Skeletal muscle tissue (tissue), 4 donors: ENCODE results near the gene FABP3. TPM values are rescaled to one million over a fixed set of nuclear protein-coding genes. Genes with fewer than 3 reads are reported as not detected.
"Not testable (repeated sequence)": the region's sequence is repeated elsewhere in the genome, so short reads cannot be mapped to it uniquely, and the experiment has no call there.

Source experiments
- H3K27ac ChIP-seq: one replicate; pipeline ENCODE4 v1.7.0; 2013; ENCODE audit warnings: mild to moderate bottlenecking, low read depth, low read length, inconsistent platforms
- H3K27me3 ChIP-seq, 3 donors: one replicate each; pipeline ENCODE4 v1.7.0; 2013; ENCODE audit warnings: low read length in 3 of 3; ENCODE audit not compliant: control insufficient read depth in 3 of 3, insufficient read depth in 3 of 3
- H3K36me3 ChIP-seq, 3 donors: one replicate each; pipeline ENCODE4 v1.7.0; 2013; ENCODE audit warnings: low read length in 3 of 3; ENCODE audit not compliant: control insufficient read depth in 3 of 3, insufficient read depth in 3 of 3
- H3K4me1 ChIP-seq, 3 donors: one replicate each; pipeline ENCODE4 v1.7.0; 2013; ENCODE audit warnings: low read length in 3 of 3, mild to moderate bottlenecking in 3 of 3; ENCODE audit not compliant: control insufficient read depth in 3 of 3, insufficient read depth in 3 of 3
- H3K4me3 ChIP-seq, 3 donors: one replicate each; pipeline ENCODE4 v1.7.0; 2013; ENCODE audit warnings: low read length in 3 of 3
- H3K9ac ChIP-seq, 3 donors: one replicate each; pipeline ENCODE4 v1.7.0; 2013; ENCODE audit warnings: low read length in 3 of 3, mild to moderate bottlenecking in 3 of 3, moderate library complexity in 2 of 3, low read depth in 1 of 3
- H3K9me3 ChIP-seq, 3 donors: one replicate each; pipeline ENCODE4 v1.7.0; 2013; ENCODE audit warnings: low read length in 3 of 3; ENCODE audit not compliant: control insufficient read depth in 3 of 3
- total RNA-seq: library from RNA; depleted of rRNA; stranded (reverse); fragments of >200 nt; gene quantifications from one replicate; pipeline ENCODE4 v1.2.3, GENCODE V29; 2014
- donor health status: Osteomylitis.

FABP3 gene
- total RNA-seq, 1 donor from 2014 or later = 201 TPM

- not testable (repeated sequence) for H3K36me3 ChIP-seq, H3K9me3 ChIP-seq, H3K27me3 ChIP-seq, H3K27ac ChIP-seq, H3K4me3 ChIP-seq, H3K9ac ChIP-seq
- peaks cover 25 to 39% (median 37%) of the 10 kb centered on the region in 3 donors for H3K4me1 ChIP-seq
Observed at GRCh38 chr1:31386576-31387243, 13.8 kb upstream of the FABP3 start.

GRCh38 chr1:31383967-31384366 lies 11.1 kb upstream of the FABP3 start:
- Histone ChIP-seq H3K9me3 (no peaks in the 10 kb centered on the region), H3K27ac (peak overlapping the region; percentile 82)

GRCh38 chr1:31382379-31382989 lies 9.6 kb upstream of the FABP3 start:
- Histone ChIP-seq H3K36me3 (no peaks in the 10 kb centered on the region), H3K9me3 (no peaks in the 10 kb centered on the region), H3K27me3 (no peaks in the 10 kb centered on the region), H3K4me3 (peak overlapping the region in 1 of 3 donors; percentile 45), H3K27ac (peak overlapping the region; percentile 82), H3K9ac (peak overlapping the region; percentile 0 to 73 (median 58)), H3K4me1 (peaks cover 34 to 63% (median 63%) of the 10 kb centered on the region in 3 donors)

More at GRCh38 chr1:31383967-31384366, 11.1 kb upstream of the FABP3 start:
- no peaks in the 10 kb centered on the region for H3K36me3 ChIP-seq
- H3K9ac ChIP-seq = peak overlapping the region in 2 of 3 donors; percentile 40 to 45
- peaks cover 34 to 63% (median 63%) of the 10 kb centered on the region in 3 donors for H3K4me1 ChIP-seq
- no peak overlapping the region for H3K4me3 ChIP-seq
- H3K27me3 ChIP-seq = no peaks in the 10 kb centered on the region

- Histone ChIP-seq H3K4me3 (peak overlapping the region in 1 of 3 donors; percentile 41), H3K27me3 (no peaks in the 10 kb centered on the region), H3K9ac (peak overlapping the region; percentile 45 to 73 (median 58)), H3K9me3 (no peaks in the 10 kb centered on the region), H3K4me1 (peaks cover 34 to 63% (median 63%) of the 10 kb centered on the region in 3 donors), H3K36me3 (no peaks in the 10 kb centered on the region), H3K27ac (peak overlapping the region; percentile 82)
Observed at GRCh38 chr1:31381394-31382294, 8.8 kb upstream of the FABP3 start.

GRCh38 chr1:31380181-31380580 lies 7.3 kb upstream of the FABP3 start:
- Histone ChIP-seq H3K27ac (peak overlapping the region; percentile 82), H3K9me3 (no peaks in the 10 kb centered on the region), H3K4me3 (no peak overlapping the region), H3K9ac (peak overlapping the region in 1 of 3 donors; percentile 33), H3K27me3 (no peaks in the 10 kb centered on the region), H3K4me1 (peaks cover 34 to 59% (median 56%) of the 10 kb centered on the region in 3 donors), H3K36me3 (no peaks in the 10 kb centered on the region)

GRCh38 chr1:31378001-31378400 lies 5.1 kb upstream of the FABP3 start:
- Histone ChIP-seq H3K36me3 (no peaks in the 10 kb centered on the region), H3K27me3 (no peaks in the 10 kb centered on the region), H3K27ac (no peak overlapping the region), H3K4me1 (peaks cover 40 to 57% (median 55%) of the 10 kb centered on the region in 3 donors), H3K4me3 (no peak overlapping the region), H3K9me3 (no peaks in the 10 kb centered on the region), H3K9ac (no peak overlapping the region)

GRCh38 chr1:31377364-31377863 lies 4.5 kb upstream of the FABP3 start:
- Histone ChIP-seq H3K9me3 (no peaks in the 10 kb centered on the region), H3K4me3 (no peak overlapping the region), H3K27me3 (no peaks in the 10 kb centered on the region), H3K36me3 (peaks cover 0 to 3% (median 0%) of the 10 kb centered on the region in 3 donors), H3K27ac (no peak overlapping the region), H3K4me1 (peaks cover 40 to 57% (median 56%) of the 10 kb centered on the region in 3 donors), H3K9ac (no peak overlapping the region)

GRCh38 chr1:31376375-31377134 lies 3.7 kb upstream of the FABP3 start:
- H3K9me3 ChIP-seq = no peaks in the 10 kb centered on the region
- H3K27me3 ChIP-seq = no peaks in the 10 kb centered on the region
- peaks cover 0 to 9% (median 0%) of the 10 kb centered on the region in 3 donors for H3K36me3 ChIP-seq
- peaks cover 40 to 56% (median 50%) of the 10 kb centered on the region in 3 donors for H3K4me1 ChIP-seq
- H3K9ac ChIP-seq = no peak overlapping the region
- H3K27ac ChIP-seq = no peak overlapping the region
- H3K4me3 ChIP-seq = no peak overlapping the region

GRCh38 chr1:31374511-31375196 lies 1.8 kb upstream of the FABP3 start:
- Histone ChIP-seq H3K36me3 (peaks cover 0 to 22% (median 3%) of the 10 kb centered on the region in 3 donors), H3K9ac (peak overlapping the region in 2 of 3 donors; percentile 36 to 98), H3K27me3 (no peaks in the 10 kb centered on the region), H3K9me3 (no peaks in the 10 kb centered on the region), H3K4me1 (peaks cover 35 to 55% (median 45%) of the 10 kb centered on the region in 3 donors), H3K27ac (peak overlapping the region; percentile 97), H3K4me3 (peak overlapping the region in 1 of 3 donors; percentile 23)
